Activated naive CD8-positive, alpha-beta T cell treated with anti-CD3 and anti-CD28 coated beads, Interleukin-2, amount 10 ng/mL, durations not matched to agents 7 days and 5 days (primary cell): ENCODE data around the gene SSTR5. TPM values are rescaled to one million over a fixed set of nuclear protein-coding genes. Genes with fewer than 3 reads are reported as not detected.
"Not testable (repeated sequence)": the region's sequence is repeated elsewhere in the genome, so short reads cannot be mapped to it uniquely, and the experiment has no call there.

Experiments
- ATAC-seq: fragments of 150-1000 bp; cut with Tn5 transposase; one replicate; pipeline ENCODE4 v1.10.0; 2021; ENCODE audit warnings: low read depth, moderate library complexity
- POLR2A ChIA-PET: fragments of 350-600 bp; sonication (Branson Sonifier 250); formaldehyde crosslinking; loops from one replicate; lab custom pipeline; 2021; ENCODE audit warnings: antibody characterized with exemption; lab: Charles Lee
- DNase-seq: peaks from one replicate; pipeline ENCODE4 v3.0.0; 2021
- H3K27ac Mint-ChIP-seq: one replicate; pipeline ENCODE4 v1.8.0; 2022; ENCODE audit warnings: mild to moderate bottlenecking, mixed read lengths
- H3K27me3 Mint-ChIP-seq: one replicate; pipeline ENCODE4 v1.8.0; 2022; ENCODE audit warnings: mild to moderate bottlenecking, moderate library complexity, mixed read lengths
- H3K36me3 Mint-ChIP-seq: one replicate; pipeline ENCODE4 v1.8.0; 2021; ENCODE audit warnings: mild to moderate bottlenecking, mixed read lengths
- H3K4me1 Mint-ChIP-seq: one replicate; pipeline ENCODE4 v1.8.0; 2021; ENCODE audit warnings: mixed read lengths
- H3K4me3 Mint-ChIP-seq: one replicate; pipeline ENCODE4 v1.8.0; 2022; ENCODE audit warnings: mild to moderate bottlenecking, moderate library complexity, mixed read lengths
- H3K9me3 Mint-ChIP-seq: one replicate; pipeline ENCODE4 v1.8.0; 2021; ENCODE audit warnings: mixed read lengths
- total RNA-seq, 2 experiments: library from RNA; stranded (reverse); gene quantifications; one replicate each; pipeline ENCODE4 v1.2.3, GENCODE V29; 2021

The SSTR5 gene
- total RNA-seq, 2 experiments from 2014 or later, result not detected

GRCh38 chr16:1078579-1079021, 6.1 kb downstream of the SSTR5 start:
- POLR2A ChIA-PET, result no interaction called here
- Mint-ChIP-seq H3K4me1 (peaks cover 1% of the 10 kb centered on the region), H3K9me3 (no peaks in the 10 kb centered on the region), H3K4me3 (no peak overlapping the region), H3K36me3 (no peaks in the 10 kb centered on the region), H3K27ac (no peak overlapping the region), H3K27me3 (peaks cover 5% of the 10 kb centered on the region)
- no peak for DNase-seq
- no peak for ATAC-seq

- Mint-ChIP-seq H3K27ac (no peak overlapping the region), H3K27me3 (peaks cover 5% of the 10 kb centered on the region), H3K9me3 (no peaks in the 10 kb centered on the region), H3K36me3 (no peaks in the 10 kb centered on the region), H3K4me1 (peaks cover 1% of the 10 kb centered on the region), H3K4me3 (no peak overlapping the region)
- ATAC-seq, result no peak
- POLR2A ChIA-PET, result no interaction called here
- DNase-seq, result no peak
Measured at GRCh38 chr16:1079341-1079740, 6.8 kb downstream of the SSTR5 start.

GRCh38 chr16:1079786-1080525, 7.4 kb downstream of the SSTR5 start:
- H3K9me3 Mint-ChIP-seq, result peaks cover under 1% of the 10 kb centered on the region
- DNase-seq (no peak), ATAC-seq (no peak)
- no peaks in the 10 kb centered on the region for H3K36me3 Mint-ChIP-seq
- POLR2A ChIA-PET, result no interaction called here
- peaks cover 1% of the 10 kb centered on the region for H3K4me1 Mint-ChIP-seq
- H3K27ac Mint-ChIP-seq, result no peak overlapping the region
- peaks cover 5% of the 10 kb centered on the region for H3K27me3 Mint-ChIP-seq
- no peak overlapping the region for H3K4me3 Mint-ChIP-seq

DNA sequence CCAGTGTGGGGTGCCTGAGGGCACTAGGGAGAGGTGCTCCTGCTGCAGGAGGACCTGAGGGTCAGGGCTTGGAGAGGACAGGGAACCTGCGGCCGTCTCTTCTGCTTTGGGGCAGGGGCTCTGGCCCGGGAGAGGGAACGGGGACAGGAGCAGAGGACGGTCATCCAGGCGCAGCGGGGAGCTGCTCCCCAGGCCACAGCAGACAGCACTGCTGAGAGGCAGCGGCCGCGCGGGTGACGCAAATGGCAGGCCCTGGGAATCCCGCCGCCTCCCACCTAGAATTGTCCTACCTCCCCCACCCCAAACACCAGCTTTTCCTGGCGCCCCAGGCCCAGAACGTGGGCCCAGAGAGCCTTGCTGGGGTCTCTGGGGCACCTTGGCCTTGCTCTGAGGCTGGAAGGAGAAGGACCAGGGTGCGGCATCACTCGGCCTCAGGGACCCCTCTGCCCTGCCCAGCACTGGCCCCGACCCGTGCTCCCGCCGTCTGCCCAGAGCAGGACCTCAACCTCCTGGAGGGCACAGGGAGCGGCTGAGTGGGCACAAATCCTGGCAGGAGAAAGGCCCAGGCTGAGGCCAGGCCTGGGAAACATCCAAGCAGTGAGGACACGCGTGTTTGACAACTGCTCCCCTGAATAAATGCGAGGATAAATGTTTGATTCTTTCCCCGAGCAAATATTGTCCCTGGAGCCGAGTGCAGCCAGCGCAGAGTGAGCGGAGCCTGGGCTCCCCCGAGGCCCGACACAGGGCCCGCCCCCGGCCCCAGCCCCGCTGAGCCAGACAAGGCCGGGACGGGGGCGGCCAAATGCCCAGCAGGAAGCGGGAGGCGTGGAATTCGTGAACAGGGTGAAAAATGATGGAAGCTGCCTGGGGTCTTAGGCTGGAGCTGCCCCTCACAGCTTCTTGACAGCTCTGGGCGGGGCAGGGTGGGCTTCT, 8.5 kb downstream of the SSTR5 start:
- peaks cover 5% of the 10 kb centered on the region for H3K27me3 Mint-ChIP-seq
- H3K4me3 Mint-ChIP-seq, result no peak overlapping the region
- POLR2A ChIA-PET, result no interaction called here
- H3K27ac Mint-ChIP-seq, result no peak overlapping the region
- ATAC-seq (no peak), DNase-seq (no peak)
- peaks cover 9% of the 10 kb centered on the region for H3K9me3 Mint-ChIP-seq
- peaks cover 1% of the 10 kb centered on the region for H3K4me1 Mint-ChIP-seq
- H3K36me3 Mint-ChIP-seq, result peaks cover 2% of the 10 kb centered on the region

- peaks cover 2% of the 10 kb centered on the region for H3K36me3 Mint-ChIP-seq
- H3K9me3 Mint-ChIP-seq, result peaks cover 9% of the 10 kb centered on the region
- no peak for ATAC-seq
Measured at GRCh38 chr16:1081734-1082265, 9.3 kb downstream of the SSTR5 start.

DNA sequence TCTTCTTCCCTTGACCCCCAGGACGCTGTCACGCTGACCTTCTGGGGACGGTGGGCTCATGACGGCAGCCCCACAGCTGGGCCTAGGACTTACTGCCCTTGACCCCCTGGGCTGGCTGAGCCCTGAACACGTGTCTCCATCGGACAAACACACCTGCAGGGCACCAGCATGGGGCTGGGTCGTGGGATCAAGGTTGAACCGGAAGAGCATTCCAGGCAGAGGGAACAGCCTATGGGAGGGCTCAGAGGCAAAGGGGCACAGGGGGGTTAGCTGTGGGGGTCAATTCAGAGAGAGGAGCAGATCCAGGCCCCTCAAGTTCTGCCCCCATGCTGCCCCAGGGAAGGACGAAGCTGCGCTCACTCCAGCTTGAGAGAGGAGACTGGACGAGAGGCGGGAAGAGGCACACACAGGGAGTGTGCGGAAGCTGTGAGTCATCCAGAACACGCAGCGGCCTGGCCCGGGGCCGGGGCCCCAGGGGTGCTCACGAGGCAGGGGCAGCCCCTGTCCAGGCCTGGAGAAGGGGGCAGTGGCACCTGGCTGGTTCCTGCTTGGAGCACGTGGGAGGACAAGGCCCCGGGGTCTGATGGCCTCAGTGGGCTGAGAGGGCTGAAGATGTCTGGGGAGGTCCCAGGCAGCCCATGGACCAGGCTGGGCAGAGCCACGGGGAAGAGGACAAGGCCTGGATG, 9.9 kb downstream of the SSTR5 start:
- peaks cover 5% of the 10 kb centered on the region for H3K27me3 Mint-ChIP-seq
- ATAC-seq (no peak), DNase-seq (no peak)
- POLR2A ChIA-PET, result no interaction called here
- peaks cover 2% of the 10 kb centered on the region for H3K36me3 Mint-ChIP-seq
- H3K4me3 Mint-ChIP-seq, result no peak overlapping the region
- H3K9me3 Mint-ChIP-seq, result peaks cover 9% of the 10 kb centered on the region
- no peaks in the 10 kb centered on the region for H3K4me1 Mint-ChIP-seq
- no peak overlapping the region for H3K27ac Mint-ChIP-seq

More at GRCh38 chr16:1081734-1082265, 9.3 kb downstream of the SSTR5 start:
- peaks cover 5% of the 10 kb centered on the region for H3K27me3 Mint-ChIP-seq
- no peak for DNase-seq
- no peak overlapping the region for H3K27ac Mint-ChIP-seq
- POLR2A ChIA-PET, result no interaction called here
- H3K4me1 Mint-ChIP-seq, result no peaks in the 10 kb centered on the region
- no peak overlapping the region for H3K4me3 Mint-ChIP-seq

DNA sequence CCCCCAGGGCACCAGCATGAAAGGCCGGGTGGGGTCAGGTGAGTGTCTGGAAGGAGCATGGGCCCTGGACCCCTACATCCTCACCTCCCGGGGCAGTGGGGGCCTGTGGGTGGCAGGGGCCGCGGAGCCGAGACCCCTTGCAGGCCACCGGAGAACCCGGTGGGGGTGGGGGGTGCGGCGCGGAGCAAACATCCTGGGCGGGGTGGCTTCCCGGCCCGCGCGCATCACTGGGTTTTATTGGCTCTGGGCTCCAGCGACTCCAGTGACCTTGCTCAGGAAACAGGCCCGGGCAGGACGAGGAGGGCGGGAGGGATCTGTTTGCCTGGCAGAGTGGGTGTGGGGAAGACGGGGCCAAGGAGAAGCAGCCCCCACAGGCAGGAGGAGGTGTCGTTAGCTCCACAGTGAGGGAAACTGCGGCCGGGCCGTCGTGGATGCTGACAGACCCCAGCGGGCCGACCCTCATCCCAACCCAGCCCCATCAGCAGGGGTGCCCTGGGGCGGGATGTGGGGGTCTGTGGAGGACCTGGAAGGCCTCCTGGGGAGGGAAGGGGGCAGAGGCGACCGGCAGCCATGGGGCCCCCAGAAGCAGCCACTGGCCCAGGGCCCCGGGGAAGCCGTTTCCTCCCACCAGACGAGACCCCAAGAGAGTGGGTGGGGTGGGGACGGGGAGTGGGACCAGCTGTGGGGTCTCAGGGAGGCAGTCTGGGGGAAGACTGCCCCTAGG, 10.6 kb downstream of the SSTR5 start:
- ATAC-seq, result no peak
- Mint-ChIP-seq H3K27ac (no peak overlapping the region), H3K27me3 (peaks cover 5% of the 10 kb centered on the region), H3K4me1 (no peaks in the 10 kb centered on the region), H3K9me3 (peaks cover 9% of the 10 kb centered on the region), H3K4me3 (no peak overlapping the region), H3K36me3 (peaks cover 2% of the 10 kb centered on the region)
- POLR2A ChIA-PET, result no interaction called here
- no peak for DNase-seq

GRCh38 chr16:1084971-1085370, 12.4 kb downstream of the SSTR5 start:
- peaks cover 2% of the 10 kb centered on the region for H3K36me3 Mint-ChIP-seq
- H3K4me1 Mint-ChIP-seq, result no peaks in the 10 kb centered on the region
- DNase-seq (no peak), ATAC-seq (no peak)
- no peak overlapping the region for H3K4me3 Mint-ChIP-seq
- POLR2A ChIA-PET, result no interaction called here
- peaks cover 9% of the 10 kb centered on the region for H3K9me3 Mint-ChIP-seq
- H3K27ac Mint-ChIP-seq, result no peak overlapping the region
- H3K27me3 Mint-ChIP-seq, result peaks cover 5% of the 10 kb centered on the region

DNA sequence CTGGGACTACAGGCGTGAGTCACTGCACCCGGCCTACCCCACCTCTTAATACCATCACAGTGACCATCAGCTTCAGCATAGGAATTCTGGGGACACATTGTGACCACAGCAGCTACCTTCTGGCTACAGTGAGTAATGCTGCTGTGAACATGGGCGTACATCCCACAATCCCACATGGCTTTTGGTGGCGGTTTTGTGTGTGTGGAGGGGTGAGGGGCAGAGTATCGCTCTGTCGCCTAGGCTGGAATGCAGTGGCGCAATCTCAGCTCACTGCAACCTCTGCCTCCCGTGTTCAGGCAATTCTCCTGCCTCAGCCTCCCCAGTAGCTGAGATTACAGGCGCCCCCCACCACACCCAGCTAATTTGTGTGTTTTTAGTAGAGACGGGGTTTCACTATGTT, 13.9 kb downstream of the SSTR5 start:
- H3K27ac Mint-ChIP-seq, DNase-seq, H3K9me3 Mint-ChIP-seq, ATAC-seq, H3K4me1 Mint-ChIP-seq, H3K4me3 Mint-ChIP-seq, POLR2A ChIA-PET, H3K27me3 Mint-ChIP-seq, H3K36me3 Mint-ChIP-seq: not testable (repeated sequence)

DNA sequence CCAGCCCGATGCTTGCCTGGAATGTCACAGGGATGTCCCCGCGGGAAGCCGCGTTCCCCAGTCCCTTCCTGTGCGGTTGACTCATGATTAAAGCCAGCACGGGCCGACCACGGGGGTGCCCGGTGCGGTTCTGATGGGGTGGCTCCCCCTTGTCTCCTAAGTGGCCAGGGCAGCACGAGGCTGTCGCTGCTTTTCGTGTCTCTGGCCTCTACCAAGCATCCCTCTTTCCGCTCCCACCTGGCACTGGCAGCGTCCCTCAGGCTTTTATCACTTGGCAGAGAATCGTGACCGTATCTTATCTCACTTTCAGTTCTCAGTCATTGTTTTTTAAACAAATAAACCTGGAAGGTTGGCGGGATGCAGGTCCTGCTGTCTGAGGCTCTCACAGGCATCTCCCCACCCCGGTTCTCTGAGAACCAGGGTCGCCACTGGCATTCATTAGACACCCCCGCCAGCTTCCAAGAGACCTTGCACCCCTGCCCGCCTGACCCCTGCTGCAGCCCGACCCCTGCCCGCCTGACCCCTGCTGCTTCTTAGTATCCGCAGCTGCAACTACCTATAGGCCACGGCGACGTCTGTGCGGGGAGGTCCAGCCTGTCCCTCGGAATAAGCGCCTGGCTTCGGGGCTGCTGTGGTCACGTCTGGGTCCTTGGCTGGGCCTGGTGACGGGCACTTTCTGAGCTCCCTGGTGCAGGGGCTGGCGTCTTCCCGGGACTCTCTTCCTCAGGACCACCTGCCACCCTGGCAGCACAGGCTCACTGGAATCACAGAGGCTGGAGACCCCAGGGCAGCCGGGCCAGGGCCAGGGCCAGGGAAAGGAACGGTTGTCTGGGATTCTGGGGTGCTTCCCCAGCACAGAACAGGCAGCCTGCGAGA, 16.0 kb downstream of the SSTR5 start:
- POLR2A ChIA-PET, result no interaction called here
- ATAC-seq, result no peak
- no peaks in the 10 kb centered on the region for H3K4me1 Mint-ChIP-seq
- peaks cover 12% of the 10 kb centered on the region for H3K9me3 Mint-ChIP-seq
- DNase-seq, result no peak
- H3K27ac Mint-ChIP-seq, result no peak overlapping the region
- H3K27me3 Mint-ChIP-seq, result no peaks in the 10 kb centered on the region
- H3K36me3 Mint-ChIP-seq, result peaks cover 2% of the 10 kb centered on the region
- no peak overlapping the region for H3K4me3 Mint-ChIP-seq

DNA sequence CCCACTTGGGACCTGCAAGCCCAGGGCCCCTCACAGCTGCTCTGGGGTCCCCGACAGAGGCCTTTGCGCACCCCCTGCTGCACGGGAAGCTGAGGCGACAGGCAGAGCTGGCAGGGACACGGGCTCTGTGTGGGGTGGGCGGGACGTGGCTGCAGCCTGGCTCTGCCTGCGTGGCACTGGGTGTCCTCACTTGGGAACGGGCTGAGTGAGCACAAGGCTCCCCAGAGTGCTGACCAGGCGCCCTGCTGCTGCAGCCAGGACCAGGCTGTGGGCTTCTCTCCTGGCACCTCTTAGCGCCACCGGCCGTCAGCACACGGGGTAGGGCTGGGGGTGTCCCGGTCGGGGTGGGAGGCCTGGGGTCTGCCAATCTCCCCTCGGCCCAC, 16.9 kb downstream of the SSTR5 start:
- DNase-seq (no peak), ATAC-seq (no peak)
- Mint-ChIP-seq H3K9me3 (peaks cover 12% of the 10 kb centered on the region), H3K27ac (no peak overlapping the region), H3K36me3 (peaks cover 2% of the 10 kb centered on the region), H3K27me3 (no peaks in the 10 kb centered on the region), H3K4me3 (no peak overlapping the region), H3K4me1 (no peaks in the 10 kb centered on the region)
- POLR2A ChIA-PET, result no interaction called here
